HG03108 (cell line): ENCODE results near the gene RO60.

Experiments
- ATAC-seq: cut with Tn5 transposase; IDR thresholded peaks from one replicate; pipeline ENCODE4 v1.9.1; 2021; ENCODE audit warnings: moderate library complexity; ENCODE audit not compliant: unreplicated experiment

RO60 gene

GRCh38 chr1:193104907-193105820 is 45.8 kb downstream of the RO60 start, which contains the start of gene GLRX2:
GLRX2 (minus strand) TSS chr1:193105414; CDS start chr1:193105382, 32 bp downstream.
- peak; percentile 89 for ATAC-seq

DNA sequence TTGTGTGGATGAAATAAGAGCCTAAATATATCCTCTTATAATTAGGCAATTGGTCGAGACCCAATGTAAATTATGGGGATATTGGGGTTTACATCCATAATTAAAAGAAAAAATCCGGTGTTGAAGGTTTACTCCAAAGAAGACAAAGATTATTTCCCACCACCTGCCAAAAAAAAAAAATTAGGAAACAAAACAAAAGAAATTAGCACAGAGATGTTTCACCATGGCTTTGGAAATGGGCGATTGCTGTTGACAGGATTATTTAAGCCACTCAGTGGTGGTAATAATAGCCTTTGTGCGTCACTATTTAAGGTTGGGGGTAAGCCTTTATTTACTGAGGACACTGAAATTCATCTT is 46.4 kb downstream of the RO60 start:
- no peak for ATAC-seq

GRCh38 chr1:193108471-193108870 is 49.1 kb downstream of the RO60 start:
- no peak for ATAC-seq
